Sigmoid colon (tissue), 4 donors: ENCODE measurements around the gene ITPRIP.

Experiments
- POLR2A ChIP-seq, 2 donors: fragments of 450-650 bp; IDR thresholded peaks; one replicate each; pipeline ENCODE4 v1.6.1; 2016; ENCODE audit warnings: antibody characterized with exemption in 2 of 2, mild to moderate bottlenecking in 2 of 2, moderate library complexity in 2 of 2
- POLR2AphosphoS5 ChIP-seq, 4 donors: sonication (generic); formaldehyde crosslinking; IDR thresholded peaks; one replicate each; pipeline ENCODE4 v1.6.1; 2017; ENCODE audit warnings: antibody characterized with exemption in 4 of 4
- TF ChIP-seq, protein P1 (sequence below), 4 experiments: fragments of 450-650 bp in 3 of 4; fragments of 200-600 bp in 1 of 4; IDR thresholded peaks; one replicate each; pipeline ENCODE4 v1.5.1; 2016 to 2019; ENCODE audit warnings: antibody characterized with exemption in 4 of 4, mild to moderate bottlenecking in 3 of 4, moderate library complexity in 2 of 4

DNA sequence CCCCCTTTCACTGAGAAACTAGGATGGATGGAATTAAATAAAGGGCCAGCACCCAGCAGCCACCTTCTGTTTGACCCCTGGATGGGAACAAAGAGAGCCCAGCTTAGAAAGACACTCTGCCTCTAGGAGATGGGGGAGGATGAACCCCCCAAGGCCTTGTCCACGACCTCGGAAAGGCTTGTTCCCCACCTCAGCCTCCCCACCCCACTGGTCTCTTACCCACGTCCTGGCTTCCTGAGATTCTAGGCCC lies 9.7 kb downstream of the ITPRIP start:
- TF ChIP-seq POLR2A (IDR thresholded peaks at IDR 0.05) (no peak), POLR2AphosphoS5 (IDR thresholded peaks at IDR 0.05) (no peak)
- TF ChIP-seq, protein P1, sequence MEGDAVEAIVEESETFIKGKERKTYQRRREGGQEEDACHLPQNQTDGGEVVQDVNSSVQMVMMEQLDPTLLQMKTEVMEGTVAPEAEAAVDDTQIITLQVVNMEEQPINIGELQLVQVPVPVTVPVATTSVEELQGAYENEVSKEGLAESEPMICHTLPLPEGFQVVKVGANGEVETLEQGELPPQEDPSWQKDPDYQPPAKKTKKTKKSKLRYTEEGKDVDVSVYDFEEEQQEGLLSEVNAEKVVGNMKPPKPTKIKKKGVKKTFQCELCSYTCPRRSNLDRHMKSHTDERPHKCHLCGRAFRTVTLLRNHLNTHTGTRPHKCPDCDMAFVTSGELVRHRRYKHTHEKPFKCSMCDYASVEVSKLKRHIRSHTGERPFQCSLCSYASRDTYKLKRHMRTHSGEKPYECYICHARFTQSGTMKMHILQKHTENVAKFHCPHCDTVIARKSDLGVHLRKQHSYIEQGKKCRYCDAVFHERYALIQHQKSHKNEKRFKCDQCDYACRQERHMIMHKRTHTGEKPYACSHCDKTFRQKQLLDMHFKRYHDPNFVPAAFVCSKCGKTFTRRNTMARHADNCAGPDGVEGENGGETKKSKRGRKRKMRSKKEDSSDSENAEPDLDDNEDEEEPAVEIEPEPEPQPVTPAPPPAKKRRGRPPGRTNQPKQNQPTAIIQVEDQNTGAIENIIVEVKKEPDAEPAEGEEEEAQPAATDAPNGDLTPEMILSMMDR (IDR thresholded peaks at IDR 0.05): no peak
